Right atrium auricular region (tissue), 2 donors: Measurements from ENCODE around the gene HOXB8. TPM values are rescaled to one million over a fixed set of nuclear protein-coding genes. Genes with fewer than 3 reads are reported as not detected.

ENCODE experiments used
- DNase-seq: peaks from one replicate; pipeline ENCODE4 v3.0.0-alpha.2; 2019; ENCODE audit warnings: low spot score
- H3K27ac ChIP-seq, 2 donors: fragments of 200-600 bp; sonication (generic); 1 replicate in 1 of 2; 2 replicates in 1 of 2; pipeline ENCODE4 v1.5.1; 2016 to 2019
- H3K27me3 ChIP-seq, 2 donors: fragments of 200-600 bp; sonication (generic); one replicate each; pipeline versions ENCODE4 v1.5.1 to v1.6.0; 2017 to 2019
- H3K36me3 ChIP-seq: fragments of 200-600 bp; sonication (generic); one replicate; pipeline ENCODE4 v1.5.1; 2016
- H3K4me1 ChIP-seq, 2 donors: fragments of 200-600 bp; sonication (generic); one replicate each; pipeline versions ENCODE4 v1.5.1 to v1.6.0; 2017 to 2019
- H3K4me3 ChIP-seq, 2 donors: fragments of 200-600 bp; sonication (generic); 1 replicate in 1 of 2; 2 replicates in 1 of 2; pipeline ENCODE4 v1.5.1; 2017 to 2019; ENCODE audit warnings: mild to moderate bottlenecking in 1 of 2, moderate library complexity in 1 of 2
- H3K9me3 ChIP-seq, 2 donors: fragments of 200-600 bp; sonication (generic); one replicate each; pipeline ENCODE4 v1.5.1; 2019
- CTCF ChIP-seq, 2 donors: fragments of 200-600 bp; sonication (generic); IDR thresholded peaks; one replicate each; pipeline ENCODE4 v1.5.1; 2019; ENCODE audit warnings: antibody characterized with exemption in 2 of 2
- total RNA-seq, 2 donors: library from RNA; depleted of rRNA; stranded (reverse); fragments of >200 nt; gene quantifications; one replicate each; pipeline ENCODE4 v1.1.0, GENCODE V29; 2016

Gene HOXB8
- total RNA-seq, 2 donors from 2014 or later, result not detected

- peaks cover 0 to 41% of the 10 kb centered on the region in 2 donors for H3K4me1 ChIP-seq
- DNase-seq, result peak; percentile 68
- H3K27me3 ChIP-seq, result peaks cover 69 to 87% of the 10 kb centered on the region in 2 donors
- H3K36me3 ChIP-seq, result no peaks in the 10 kb centered on the region
- TF ChIP-seq CTCF (IDR thresholded peaks at IDR 0.05), result no peak
- peak overlapping the region; percentile 11 to 18 for H3K27ac ChIP-seq
- no peaks in the 10 kb centered on the region for H3K9me3 ChIP-seq
- peak overlapping the region; percentile 3 to 47 for H3K4me3 ChIP-seq
Measured at GRCh38 chr17:48597778-48598631, 17.1 kb downstream of the HOXB8 start.

- DNase-seq, result no peak
- Histone ChIP-seq H3K36me3 (no peaks in the 10 kb centered on the region), H3K4me3 (peak overlapping the region; percentile 3 to 47), H3K9me3 (no peaks in the 10 kb centered on the region), H3K4me1 (peaks cover 0 to 42% of the 10 kb centered on the region in 2 donors), H3K27me3 (peaks cover 66 to 86% of the 10 kb centered on the region in 2 donors), H3K27ac (peak overlapping the region; percentile 11 to 18)
- no peak for TF ChIP-seq CTCF (IDR thresholded peaks at IDR 0.05)
Measured at GRCh38 chr17:48597528-48597777, 17.6 kb downstream of the HOXB8 start.

- no peaks in the 10 kb centered on the region for H3K9me3 ChIP-seq
- H3K4me3 ChIP-seq, result peak overlapping the region; percentile 3 to 47
- H3K27me3 ChIP-seq, result peaks cover 63 to 83% of the 10 kb centered on the region in 2 donors
- peaks cover 0 to 45% of the 10 kb centered on the region in 2 donors for H3K4me1 ChIP-seq
- H3K27ac ChIP-seq, result peak overlapping the region; percentile 11 to 18
- no peaks in the 10 kb centered on the region for H3K36me3 ChIP-seq
- no peak for DNase-seq
- no peak for TF ChIP-seq CTCF (IDR thresholded peaks at IDR 0.05)
Measured at GRCh38 chr17:48596735-48597527, 18.2 kb downstream of the HOXB8 start.

GRCh38 chr17:48596000-48596734, 18.9 kb downstream of the HOXB8 start:
- DNase-seq, result no peak
- no peaks in the 10 kb centered on the region for H3K36me3 ChIP-seq
- peak overlapping the region in 1 of 2 donors; percentile 4 for H3K4me3 ChIP-seq
- TF ChIP-seq CTCF (IDR thresholded peaks at IDR 0.05), result no peak
- peaks cover 59 to 81% of the 10 kb centered on the region in 2 donors for H3K27me3 ChIP-seq
- H3K9me3 ChIP-seq, result no peaks in the 10 kb centered on the region
- peaks cover 0 to 45% of the 10 kb centered on the region in 2 donors for H3K4me1 ChIP-seq
- no peak overlapping the region for H3K27ac ChIP-seq

- no peak for TF ChIP-seq CTCF (IDR thresholded peaks at IDR 0.05)
- Histone ChIP-seq H3K27ac (no peak overlapping the region), H3K27me3 (peaks cover 55 to 81% of the 10 kb centered on the region in 2 donors), H3K9me3 (no peaks in the 10 kb centered on the region), H3K4me1 (peaks cover 0 to 45% of the 10 kb centered on the region in 2 donors), H3K36me3 (no peaks in the 10 kb centered on the region), H3K4me3 (no peak overlapping the region)
- no peak for DNase-seq
Measured at GRCh38 chr17:48595278-48595999, 19.7 kb downstream of the HOXB8 start.
